GM19240 (cell line): Measurements from ENCODE around the gene CYBB.

ENCODE experiments used
- DNase-seq: peaks from one replicate; pipeline ENCODE4 v3.0.0; 2011; ENCODE audit warnings: low spot score; ENCODE audit not compliant: insufficient read length

CYBB gene

DNA sequence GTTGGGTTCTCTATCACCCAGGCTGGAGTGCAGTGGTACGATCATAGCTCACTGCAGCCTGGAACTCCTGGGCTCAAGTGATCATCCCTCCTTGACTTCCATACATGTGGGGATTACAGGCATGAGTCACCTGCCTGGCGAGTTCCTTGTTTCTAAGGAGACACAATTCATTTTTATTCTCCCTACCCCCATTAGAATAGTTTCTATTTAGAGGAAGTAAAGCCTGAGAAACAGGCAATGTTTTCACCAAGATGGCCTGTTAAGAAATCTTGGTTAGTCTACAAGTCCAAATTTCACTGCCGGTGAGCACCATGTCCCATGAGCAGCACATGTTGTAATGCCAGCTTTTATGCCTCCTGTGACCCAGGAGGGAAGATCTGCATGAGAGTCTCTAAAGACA lies 5.7 kb downstream of the CYBB start:
- DNase-seq: no peak

GRCh38 chrX:37786624-37787422 lies 7.0 kb downstream of the CYBB start:
- DNase-seq: no peak

DNA sequence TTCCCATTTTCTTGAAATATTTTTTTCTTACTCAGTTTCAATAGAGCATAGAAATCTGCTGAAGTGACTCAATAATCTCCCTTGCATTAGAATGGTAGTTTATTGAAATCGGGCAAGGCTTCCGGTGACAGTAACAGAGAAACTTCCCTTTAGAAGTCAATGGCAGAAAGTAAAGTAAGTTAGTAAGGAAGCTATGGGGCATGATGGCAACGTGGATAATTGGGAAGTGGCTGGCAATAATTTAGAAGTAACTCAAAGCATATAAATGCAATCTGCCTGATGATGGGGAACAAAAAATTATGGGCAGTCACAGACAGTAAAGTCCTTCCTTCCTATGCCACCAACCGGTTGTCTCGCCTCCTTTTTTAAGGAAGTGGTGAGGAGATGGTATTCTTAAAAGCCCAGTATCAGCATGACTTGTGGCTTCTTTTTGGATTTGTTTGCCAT lies 7.6 kb downstream of the CYBB start:
- no peak for DNase-seq

DNA sequence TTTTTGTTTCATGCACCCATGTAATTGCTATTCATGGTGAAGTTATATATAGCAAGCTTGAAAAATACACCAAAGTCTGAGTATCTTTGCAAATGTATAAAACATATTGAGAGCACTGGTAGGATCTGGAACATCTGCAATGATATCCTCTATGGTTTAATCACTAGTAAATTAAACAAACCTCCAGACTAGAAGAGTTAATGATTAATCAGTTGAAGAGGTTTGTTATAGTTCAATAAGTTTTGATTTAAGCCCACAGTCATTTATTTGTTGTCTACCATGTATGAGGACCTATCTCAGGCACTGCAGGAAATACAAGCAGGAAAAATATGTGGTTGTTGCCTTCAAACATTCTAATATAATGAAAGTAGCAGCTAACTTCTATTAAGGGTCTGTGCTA lies 16.5 kb downstream of the CYBB start:
- no peak for DNase-seq

DNA sequence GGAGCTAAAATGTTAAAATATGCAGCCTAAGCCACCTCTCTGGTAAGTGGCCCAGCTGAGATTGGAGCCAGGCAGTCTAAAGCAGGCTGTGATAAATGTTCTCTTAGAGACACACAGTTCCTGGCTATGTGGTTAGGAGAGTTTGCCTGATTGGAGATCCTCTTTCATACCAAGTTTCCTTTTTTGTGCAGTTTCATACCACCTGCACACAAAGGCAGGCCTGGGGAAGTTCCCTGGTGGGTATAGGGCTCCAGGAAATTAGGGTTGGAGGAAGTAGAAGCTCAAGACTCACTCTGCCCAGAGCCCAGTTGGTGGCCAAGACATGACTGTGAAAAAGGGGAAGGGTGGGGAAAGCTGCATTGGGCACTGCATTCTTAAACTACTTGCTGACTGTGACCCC lies 16.9 kb downstream of the CYBB start:
- no peak for DNase-seq

- no peak for DNase-seq
These were observed 20.1 kb downstream of the CYBB start for GRCh38 chrX:37799936-37800335.

GRCh38 chrX:37800717-37801116 lies 20.9 kb downstream of the CYBB start:
- DNase-seq: no peak

DNA sequence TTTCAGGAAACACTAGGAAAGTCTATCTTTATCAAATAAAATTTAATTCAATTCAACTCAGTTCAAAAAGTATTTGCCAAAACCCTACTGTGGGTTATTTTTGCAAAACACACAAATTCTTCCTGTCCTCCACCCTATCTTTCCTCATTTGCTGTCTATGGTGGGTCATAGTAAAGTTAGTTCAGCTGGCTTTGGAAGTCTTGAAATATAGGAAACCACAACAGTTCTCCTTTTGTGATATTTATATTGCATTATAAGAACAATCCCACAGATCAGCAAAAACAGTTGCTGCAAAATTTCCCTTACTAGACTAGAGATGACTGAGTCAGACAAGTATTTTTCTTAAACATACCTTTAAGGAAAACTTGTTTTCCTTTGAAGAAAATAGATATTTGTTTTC lies 22.2 kb downstream of the CYBB start:
- no peak for DNase-seq

DNA sequence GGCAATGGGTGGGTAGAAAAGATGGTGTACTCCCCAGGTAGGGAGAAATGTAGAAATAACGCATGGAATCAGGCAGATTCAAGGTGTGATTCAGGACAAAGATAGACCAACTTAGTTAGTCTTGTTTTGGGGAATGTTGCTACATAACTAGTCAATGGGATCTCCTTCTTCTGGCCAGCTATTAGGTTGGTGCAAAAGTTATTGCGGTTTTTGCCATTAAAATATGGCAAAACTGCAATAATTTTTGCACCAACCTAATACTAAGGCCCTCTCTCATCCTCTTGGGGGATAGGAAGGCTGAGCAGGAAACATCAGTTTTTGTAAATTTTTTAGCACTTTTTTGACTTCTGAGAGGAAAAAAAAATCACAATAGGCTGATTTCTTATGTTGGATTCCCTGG lies 23.2 kb downstream of the CYBB start:
- no peak for DNase-seq

- no peak for DNase-seq
These were observed 30.1 kb downstream of the CYBB start for GRCh38 chrX:37809970-37810369.

DNA sequence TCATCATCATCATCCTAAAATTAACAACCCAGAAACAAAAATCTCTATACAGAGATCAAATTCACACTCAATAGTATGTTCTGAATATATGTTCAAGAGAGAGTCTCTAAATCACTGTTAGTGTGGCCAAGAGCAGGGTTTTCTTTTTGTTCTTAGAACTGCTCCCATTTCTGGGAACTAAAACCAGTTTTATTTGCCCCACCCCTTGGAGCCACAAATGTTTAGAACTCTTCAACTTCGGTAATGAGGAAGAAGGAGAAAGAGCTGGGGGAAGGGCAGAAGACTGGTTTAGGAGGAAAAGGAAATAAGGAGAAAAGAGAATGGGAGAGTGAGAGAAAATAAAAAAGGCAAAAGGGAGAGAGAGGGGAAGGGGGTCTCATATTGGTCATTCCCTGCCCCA lies 32.3 kb downstream of the CYBB start:
- no peak for DNase-seq

DNA sequence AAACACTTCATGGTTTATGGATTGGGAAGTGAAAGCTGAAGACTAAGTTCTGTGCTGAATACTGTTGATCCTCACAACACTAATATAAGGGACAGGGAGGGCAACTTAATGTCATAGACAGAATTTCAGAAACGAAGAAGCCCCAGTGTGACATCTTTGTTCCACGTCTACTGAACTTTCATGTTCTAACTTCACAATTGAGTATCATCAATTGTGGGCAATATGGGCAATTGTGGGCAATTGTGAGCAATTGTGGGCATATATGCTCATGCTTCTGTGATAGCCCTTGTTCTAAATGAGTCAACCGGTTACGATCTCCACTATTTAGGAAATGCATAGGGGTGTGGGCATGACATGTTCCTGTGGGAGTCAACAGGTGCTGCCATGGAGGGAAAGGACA lies 33.7 kb downstream of the CYBB start:
- DNase-seq: no peak

- DNase-seq: no peak
These were observed 35.5 kb downstream of the CYBB start for GRCh38 chrX:37815366-37815765.

GRCh38 chrX:37816766-37817165 lies 36.9 kb downstream of the CYBB start:
- DNase-seq: no peak

GRCh38 chrX:37817176-37817575 lies 37.3 kb downstream of the CYBB start:
- DNase-seq: no peak

GRCh38 chrX:37817579-37817978 lies 37.7 kb downstream of the CYBB start:
- no peak for DNase-seq

DNA sequence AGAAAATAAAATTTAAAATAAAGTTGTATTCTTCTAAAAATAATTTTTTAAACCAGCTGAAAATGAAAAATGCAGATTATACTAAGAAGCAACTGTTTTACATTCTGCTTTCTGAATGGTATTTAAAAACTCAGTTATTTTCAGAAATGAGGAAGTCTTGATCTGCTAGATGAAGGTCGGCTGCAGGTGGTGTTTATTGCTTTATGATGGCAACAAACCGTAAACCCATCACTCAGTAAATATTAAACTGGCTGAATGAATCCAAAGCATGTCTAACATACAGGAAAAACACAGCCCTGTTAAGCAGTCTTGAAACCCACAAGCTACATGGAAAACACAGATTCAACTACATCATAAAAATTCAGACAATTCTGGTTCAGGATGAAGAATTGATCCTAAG lies 38.2 kb downstream of the CYBB start:
- no peak for DNase-seq

- no peak for DNase-seq
These were observed 40.8 kb downstream of the CYBB start for GRCh38 chrX:37820646-37821045.

DNA sequence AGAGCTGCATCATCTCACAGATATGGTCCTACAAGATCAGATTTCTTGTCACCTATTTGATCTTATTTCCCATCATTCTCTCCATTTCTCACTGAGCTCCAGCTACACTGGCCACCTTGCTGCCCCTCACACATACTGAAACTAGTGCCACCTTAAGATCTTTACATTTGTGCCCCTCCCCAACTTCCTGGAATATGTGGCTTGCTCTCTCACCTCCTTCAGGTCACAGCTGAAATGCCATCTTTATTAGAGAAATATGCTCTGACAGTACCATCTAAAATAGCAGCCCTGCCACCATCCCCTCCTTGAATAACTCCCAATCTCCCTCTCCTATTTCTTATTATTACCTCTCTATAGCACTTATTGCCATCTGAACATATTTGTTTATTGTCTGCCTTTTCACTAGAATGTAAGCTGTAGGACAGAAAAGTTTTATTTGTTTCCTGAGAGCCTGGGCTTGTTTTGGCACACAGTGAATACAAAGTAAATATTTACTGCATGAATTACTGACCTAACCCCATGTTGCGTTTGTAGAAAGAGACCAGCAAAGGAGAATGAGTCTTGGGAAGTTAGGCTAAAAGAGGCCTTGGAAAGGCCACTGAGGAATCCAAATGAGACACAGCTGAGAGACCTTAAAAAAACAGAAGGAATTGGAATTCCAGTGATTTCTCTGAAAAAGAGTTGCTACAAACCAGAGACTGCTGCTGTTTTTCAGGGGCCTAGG lies 44.8 kb downstream of the CYBB start:
- no peak for DNase-seq

DNA sequence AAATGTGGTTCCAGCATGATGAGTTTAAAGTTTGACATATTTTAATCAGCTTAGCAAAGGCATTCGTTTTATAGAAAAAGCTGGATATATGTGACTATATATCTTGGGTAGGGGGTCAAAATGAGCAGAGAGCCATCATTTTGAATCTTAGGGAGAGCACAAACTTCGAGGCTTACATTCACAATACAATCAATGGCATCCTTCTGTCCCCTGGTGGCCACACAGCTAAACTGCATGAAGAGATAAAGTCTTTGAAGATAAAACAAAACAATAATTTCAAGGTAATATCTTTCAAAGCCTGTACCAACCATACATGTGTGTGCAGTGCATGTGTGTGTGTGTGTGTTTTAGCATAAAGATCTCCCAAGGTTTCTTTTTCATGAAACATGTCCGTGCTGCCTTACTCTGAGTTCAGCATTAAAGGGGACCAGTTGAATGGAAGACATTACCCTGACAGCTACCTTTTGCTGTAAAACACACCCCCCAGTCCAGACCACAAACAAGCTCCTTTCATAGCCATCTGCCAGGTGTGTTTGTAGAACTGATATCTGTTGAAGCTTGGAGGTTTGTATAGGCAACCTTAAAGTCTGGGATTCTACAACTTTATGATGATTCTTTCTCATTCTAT lies 45.5 kb downstream of the CYBB start:
- DNase-seq: no peak

GRCh38 chrX:37829721-37830120 lies 49.9 kb downstream of the CYBB start:
- DNase-seq: no peak

GRCh38 chrX:37830371-37830770 lies 50.5 kb downstream of the CYBB start:
- DNase-seq: no peak

DNA sequence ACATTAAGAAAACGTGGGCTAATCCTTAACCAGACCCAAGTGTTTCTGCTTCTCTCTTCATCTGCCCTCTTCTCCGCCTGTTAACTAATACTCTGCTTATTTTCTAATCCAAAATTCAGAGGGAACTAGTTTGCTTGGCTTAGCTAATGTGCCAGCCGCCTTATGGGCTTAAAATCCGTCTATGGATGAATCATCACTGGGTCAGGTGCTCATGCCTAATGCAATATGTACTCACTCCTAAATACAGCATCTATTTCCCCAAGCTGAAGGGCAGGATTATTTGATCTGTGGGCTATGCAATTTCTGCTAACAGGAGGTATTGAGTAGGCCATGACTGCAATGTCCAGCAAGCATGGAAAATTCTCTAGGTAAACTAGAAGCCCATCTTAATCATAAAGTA lies 55.1 kb downstream of the CYBB start:
- no peak for DNase-seq
